HuH-7 (cell line): ENCODE data around the gene ESYT3.
"Not testable (repeated sequence)": the region's sequence is repeated elsewhere in the genome, so short reads cannot be mapped to it uniquely, and the experiment has no call there.

Experiments
- DNase-seq: peaks from one replicate; pipeline ENCODE4 v3.0.0; 2011; ENCODE audit warnings: low spot score

ESYT3 gene

GRCh38 chr3:138493804-138494606, 59.6 kb downstream of the ESYT3 start:
- no peak for DNase-seq

GRCh38 chr3:138494607-138494929, 60.2 kb downstream of the ESYT3 start:
- DNase-seq, result no peak

- not testable (repeated sequence) for DNase-seq
Measured at GRCh38 chr3:138495638-138496037, 61.2 kb downstream of the ESYT3 start.

- no peak for DNase-seq
Measured at GRCh38 chr3:138496436-138496835, 62.0 kb downstream of the ESYT3 start.

GRCh38 chr3:138497021-138497420, 62.6 kb downstream of the ESYT3 start:
- DNase-seq, result no peak

- no peak for DNase-seq
Measured at GRCh38 chr3:138497851-138498250, 63.4 kb downstream of the ESYT3 start.

- no peak for DNase-seq
Measured at GRCh38 chr3:138498991-138499390, 64.6 kb downstream of the ESYT3 start.

- DNase-seq, result no peak
Measured at GRCh38 chr3:138507524-138507923, 73.1 kb downstream of the ESYT3 start.

GRCh38 chr3:138509586-138509985, 75.2 kb downstream of the ESYT3 start:
- no peak for DNase-seq

GRCh38 chr3:138511945-138512344, 77.5 kb downstream of the ESYT3 start:
- no peak for DNase-seq

- no peak for DNase-seq
Measured at GRCh38 chr3:138513090-138513843, 78.9 kb downstream of the ESYT3 start.

GRCh38 chr3:138521445-138521844, 87.0 kb downstream of the ESYT3 start:
- not testable (repeated sequence) for DNase-seq
